Measurements from ENCODE around the gene CBX5. TPM values are rescaled to one million over a fixed set of nuclear protein-coding genes. Genes with fewer than 3 reads are reported as not detected.

Gene CBX5
- total and polyA plus RNA-seq, 10 of the 15 experiments (the other 5 are each of a cell fraction or from before 2014, with no cell fraction given) = 46.7 to 138 (median 74.6) TPM

DNA sequence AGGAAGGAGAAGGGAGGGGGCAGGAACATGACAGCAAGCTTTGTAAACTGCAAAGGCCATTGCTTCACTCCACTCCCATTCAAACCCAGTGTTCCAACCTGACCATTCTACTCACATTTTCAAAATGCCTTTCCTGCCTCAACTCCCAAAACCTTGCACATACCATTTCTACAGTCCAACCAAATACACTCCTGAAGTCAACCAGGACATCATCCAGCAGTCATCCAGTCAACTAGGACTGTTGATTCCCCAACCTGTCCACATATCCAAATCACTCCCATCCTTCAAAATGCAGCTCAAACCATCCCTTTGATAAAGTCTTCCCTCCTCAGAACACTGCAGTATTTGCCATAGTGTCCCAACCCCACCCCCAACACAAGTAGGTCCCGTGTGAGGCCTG, 94.0 kb downstream of the CBX5 start:
- Histone ChIP-seq H3K27me3 (replicated peaks in 1 of 2; ENCODE audit: control insufficient read depth in 2 of 2, insufficient read depth in 2 of 2, low read length in 1 of 2) (no peaks in the 10 kb centered on the region), H3K27ac (ENCODE audit: control insufficient read depth, insufficient read depth) (no peak overlapping the region), H3K4me3 (no peak overlapping the region), H3K36me3 (ENCODE audit: control insufficient read depth in 2 of 2, insufficient read depth in 2 of 2, low read length in 1 of 2) (no peaks in the 10 kb centered on the region), H3K9ac (ENCODE audit: control insufficient read depth, insufficient read depth, low read length) (no peak overlapping the region), H4K20me1 (ENCODE audit: control insufficient read depth, insufficient read depth) (no peaks in the 10 kb centered on the region), H3K4me1 (ENCODE audit: control insufficient read depth, insufficient read depth, low read length) (no peaks in the 10 kb centered on the region), H3K9me3 (replicated peaks; ENCODE audit: control insufficient read depth, insufficient read depth, low read length) (no peaks in the 10 kb centered on the region), H2AFZ (ENCODE audit: control insufficient read depth, low read depth, low read length) (no peak overlapping the region), H3K4me2 (ENCODE audit: control insufficient read depth, insufficient read depth) (no peak overlapping the region), H3K79me2 (ENCODE audit: control insufficient read depth, insufficient read depth, low read length) (peaks cover 3% of the 10 kb centered on the region)
- ChIA-PET RAD21 (ENCODE audit: unreplicated experiment) (interaction anchor here (0.6 to 0.9 kb wide), 2 partner anchors 34 to 180 kb away, joined by 3 to 4 read pairs; no protein-coding TSS in a partner anchor), POLR2A (interaction anchor here (0.5 kb wide), 1 partner anchor 9 kb away, joined by 4 read pairs; no protein-coding TSS in a partner anchor), CTCF (interaction anchor here (0.7 to 9.9 kb wide), 3 partner anchors 8 to 20 kb away, joined by 3 to 113 read pairs (median 4); no protein-coding TSS in a partner anchor), SMC1A (ENCODE audit: uncharacterized antibody, unreplicated experiment) (interaction anchor here (1.0 to 5.0 kb wide), 3 partner anchors 133 to 168 kb away, joined by 3 to 37 read pairs (median 8); partner anchors contain the start of genes HOXC4 and HOXC5)
- no peak for DNase-seq (ENCODE audit: low read depth, low spot score)
- ATAC-seq = no peak
- intact Hi-C loops (cut with micrococcal nuclease; ENCODE audit: unreplicated experiment) = no loop called here
- in situ Hi-C loops (cut with MboI) = no loop called here
- FAIRE-seq = no peak
- 93% methylated on average over 1 of the region's 1 CpG for WGBS (ENCODE audit: insufficient coverage, insufficient replicate concordance, low lambda C conversion rate, missing lambda C conversion rate)
- no TSS peak for BruUV-seq (replicated peaks)
- TF ChIP-seq ATF2 (IDR thresholded peaks at IDR 0.05; ENCODE audit: low read length) = no peak
- no peak for TF ChIP-seq DPF2 (IDR thresholded peaks at IDR 0.05)
- TF ChIP-seq BMI1 (IDR thresholded peaks at IDR 0.05; ENCODE audit: borderline replicate concordance) = no peak
- no peak for TF ChIP-seq RAD51 (IDR thresholded peaks at IDR 0.05)
- TF ChIP-seq POU2F2 (IDR thresholded peaks at IDR 0.05; ENCODE audit: borderline replicate concordance, low read depth, low read length) = no peak
- TF ChIP-seq ZSCAN29 (IDR thresholded peaks at IDR 0.05) = no peak
- TF ChIP-seq, protein P1, sequence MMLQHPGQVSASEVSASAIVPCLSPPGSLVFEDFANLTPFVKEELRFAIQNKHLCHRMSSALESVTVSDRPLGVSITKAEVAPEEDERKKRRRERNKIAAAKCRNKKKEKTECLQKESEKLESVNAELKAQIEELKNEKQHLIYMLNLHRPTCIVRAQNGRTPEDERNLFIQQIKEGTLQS (IDR thresholded peaks at IDR 0.05; ENCODE audit: borderline replicate concordance, extremely low read depth, low read depth, low read length) = no peak
- TF ChIP-seq, protein P2, sequence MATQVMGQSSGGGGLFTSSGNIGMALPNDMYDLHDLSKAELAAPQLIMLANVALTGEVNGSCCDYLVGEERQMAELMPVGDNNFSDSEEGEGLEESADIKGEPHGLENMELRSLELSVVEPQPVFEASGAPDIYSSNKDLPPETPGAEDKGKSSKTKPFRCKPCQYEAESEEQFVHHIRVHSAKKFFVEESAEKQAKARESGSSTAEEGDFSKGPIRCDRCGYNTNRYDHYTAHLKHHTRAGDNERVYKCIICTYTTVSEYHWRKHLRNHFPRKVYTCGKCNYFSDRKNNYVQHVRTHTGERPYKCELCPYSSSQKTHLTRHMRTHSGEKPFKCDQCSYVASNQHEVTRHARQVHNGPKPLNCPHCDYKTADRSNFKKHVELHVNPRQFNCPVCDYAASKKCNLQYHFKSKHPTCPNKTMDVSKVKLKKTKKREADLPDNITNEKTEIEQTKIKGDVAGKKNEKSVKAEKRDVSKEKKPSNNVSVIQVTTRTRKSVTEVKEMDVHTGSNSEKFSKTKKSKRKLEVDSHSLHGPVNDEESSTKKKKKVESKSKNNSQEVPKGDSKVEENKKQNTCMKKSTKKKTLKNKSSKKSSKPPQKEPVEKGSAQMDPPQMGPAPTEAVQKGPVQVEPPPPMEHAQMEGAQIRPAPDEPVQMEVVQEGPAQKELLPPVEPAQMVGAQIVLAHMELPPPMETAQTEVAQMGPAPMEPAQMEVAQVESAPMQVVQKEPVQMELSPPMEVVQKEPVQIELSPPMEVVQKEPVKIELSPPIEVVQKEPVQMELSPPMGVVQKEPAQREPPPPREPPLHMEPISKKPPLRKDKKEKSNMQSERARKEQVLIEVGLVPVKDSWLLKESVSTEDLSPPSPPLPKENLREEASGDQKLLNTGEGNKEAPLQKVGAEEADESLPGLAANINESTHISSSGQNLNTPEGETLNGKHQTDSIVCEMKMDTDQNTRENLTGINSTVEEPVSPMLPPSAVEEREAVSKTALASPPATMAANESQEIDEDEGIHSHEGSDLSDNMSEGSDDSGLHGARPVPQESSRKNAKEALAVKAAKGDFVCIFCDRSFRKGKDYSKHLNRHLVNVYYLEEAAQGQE (IDR thresholded peaks at IDR 0.05; ENCODE audit: low read depth, low read length) = no peak
- TF ChIP-seq NFYB (IDR thresholded peaks at IDR 0.05; ENCODE audit: insufficient read depth, low read depth, low read length) = no peak
- TF ChIP-seq TCF12 (IDR thresholded peaks at IDR 0.05; ENCODE audit: low read depth, low read length) = no peak
- TF ChIP-seq, protein P3, sequence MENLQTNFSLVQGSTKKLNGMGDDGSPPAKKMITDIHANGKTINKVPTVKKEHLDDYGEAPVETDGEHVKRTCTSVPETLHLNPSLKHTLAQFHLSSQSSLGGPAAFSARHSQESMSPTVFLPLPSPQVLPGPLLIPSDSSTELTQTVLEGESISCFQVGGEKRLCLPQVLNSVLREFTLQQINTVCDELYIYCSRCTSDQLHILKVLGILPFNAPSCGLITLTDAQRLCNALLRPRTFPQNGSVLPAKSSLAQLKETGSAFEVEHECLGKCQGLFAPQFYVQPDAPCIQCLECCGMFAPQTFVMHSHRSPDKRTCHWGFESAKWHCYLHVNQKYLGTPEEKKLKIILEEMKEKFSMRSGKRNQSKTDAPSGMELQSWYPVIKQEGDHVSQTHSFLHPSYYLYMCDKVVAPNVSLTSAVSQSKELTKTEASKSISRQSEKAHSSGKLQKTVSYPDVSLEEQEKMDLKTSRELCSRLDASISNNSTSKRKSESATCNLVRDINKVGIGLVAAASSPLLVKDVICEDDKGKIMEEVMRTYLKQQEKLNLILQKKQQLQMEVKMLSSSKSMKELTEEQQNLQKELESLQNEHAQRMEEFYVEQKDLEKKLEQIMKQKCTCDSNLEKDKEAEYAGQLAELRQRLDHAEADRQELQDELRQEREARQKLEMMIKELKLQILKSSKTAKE (IDR thresholded peaks at IDR 0.05; ENCODE audit: low read depth, poor library complexity, severe bottlenecking) = no peak
- TF ChIP-seq, protein P4, sequence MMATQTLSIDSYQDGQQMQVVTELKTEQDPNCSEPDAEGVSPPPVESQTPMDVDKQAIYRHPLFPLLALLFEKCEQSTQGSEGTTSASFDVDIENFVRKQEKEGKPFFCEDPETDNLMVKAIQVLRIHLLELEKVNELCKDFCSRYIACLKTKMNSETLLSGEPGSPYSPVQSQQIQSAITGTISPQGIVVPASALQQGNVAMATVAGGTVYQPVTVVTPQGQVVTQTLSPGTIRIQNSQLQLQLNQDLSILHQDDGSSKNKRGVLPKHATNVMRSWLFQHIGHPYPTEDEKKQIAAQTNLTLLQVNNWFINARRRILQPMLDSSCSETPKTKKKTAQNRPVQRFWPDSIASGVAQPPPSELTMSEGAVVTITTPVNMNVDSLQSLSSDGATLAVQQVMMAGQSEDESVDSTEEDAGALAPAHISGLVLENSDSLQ (IDR thresholded peaks at IDR 0.05) = no peak
- TF ChIP-seq NFXL1 (IDR thresholded peaks at IDR 0.05; ENCODE audit: borderline replicate concordance) = no peak
- no peak for TF ChIP-seq CREB1 (IDR thresholded peaks at IDR 0.05; ENCODE audit: low read depth)
- TF ChIP-seq FOS (IDR thresholded peaks at IDR 0.05; ENCODE audit: borderline replicate concordance, extremely low read depth, insufficient read length) = no peak
- TF ChIP-seq TCF3 (IDR thresholded peaks at IDR 0.05; ENCODE audit: borderline replicate concordance, insufficient read depth, low read depth, low read length) = no peak

Measured in GM12878 (cell line).